Measurements from ENCODE around the gene GPR152.

Gene GPR152

GRCh38 chr11:67423466-67423865, 29.1 kb downstream of the GPR152 start:
- DNase-seq: no peak

GRCh38 chr11:67422891-67423290, 29.6 kb downstream of the GPR152 start:
- DNase-seq: no peak

GRCh38 chr11:67421430-67422031, 31.0 kb downstream of the GPR152 start:
- DNase-seq: no peak

- peak; percentile 92 to 99 (median 96) for DNase-seq
These were observed 31.7 kb downstream of the GPR152 start for GRCh38 chr11:67420646-67421429.

- no peak for DNase-seq
These were observed 32.3 kb downstream of the GPR152 start for GRCh38 chr11:67420147-67420645.

- no peak for DNase-seq
These were observed 33.0 kb downstream of the GPR152 start for GRCh38 chr11:67419325-67420049.

- peak in 1 of 3 donors; percentile 39 for DNase-seq
These were observed 33.9 kb downstream of the GPR152 start for GRCh38 chr11:67418476-67419281.

GRCh38 chr11:67417425-67417824, 35.1 kb downstream of the GPR152 start:
- no peak for DNase-seq

GRCh38 chr11:67416416-67417335, 35.9 kb downstream of the GPR152 start:
- no peak for DNase-seq

GRCh38 chr11:67415501-67416304, 36.8 kb downstream of the GPR152 start, which contains the start of gene CARNS1:
Gene CARNS1 (plus strand): TSS chr11:67415678. CDS start chr11:67416200, 522 bp downstream.
- DNase-seq: peak; percentile 36 to 55 (median 40)

- DNase-seq: no peak
These were observed 39.2 kb downstream of the GPR152 start for GRCh38 chr11:67413266-67413849.

GRCh38 chr11:67412495-67413179, 39.9 kb downstream of the GPR152 start:
- no peak for DNase-seq

- no peak for DNase-seq
These were observed 40.8 kb downstream of the GPR152 start for GRCh38 chr11:67411785-67412152.

GRCh38 chr11:67410984-67411784, 41.3 kb downstream of the GPR152 start:
- DNase-seq: no peak

GRCh38 chr11:67410369-67410831, 42.1 kb downstream of the GPR152 start:
- no peak for DNase-seq

GRCh38 chr11:67409781-67410368, 42.7 kb downstream of the GPR152 start:
- DNase-seq: no peak

- no peak for DNase-seq
These were observed 43.3 kb downstream of the GPR152 start for GRCh38 chr11:67409261-67409666.

All from suppressor macrophage treated with lipopolysaccharide for 1 hour (primary cell).